HG03066 (cell line): Measurements from ENCODE around the gene EFCAB6.

Experiments
- ATAC-seq: cut with Tn5 transposase; IDR thresholded peaks from one replicate; pipeline ENCODE4 v1.9.1; 2021; ENCODE audit warnings: low read depth; ENCODE audit not compliant: unreplicated experiment

EFCAB6 gene

GRCh38 chr22:43555561-43556515, 256.3 kb downstream of the EFCAB6 start:
- no peak for ATAC-seq

- ATAC-seq, result no peak
Observed at GRCh38 chr22:43554694-43555365, 257.3 kb downstream of the EFCAB6 start.

DNA sequence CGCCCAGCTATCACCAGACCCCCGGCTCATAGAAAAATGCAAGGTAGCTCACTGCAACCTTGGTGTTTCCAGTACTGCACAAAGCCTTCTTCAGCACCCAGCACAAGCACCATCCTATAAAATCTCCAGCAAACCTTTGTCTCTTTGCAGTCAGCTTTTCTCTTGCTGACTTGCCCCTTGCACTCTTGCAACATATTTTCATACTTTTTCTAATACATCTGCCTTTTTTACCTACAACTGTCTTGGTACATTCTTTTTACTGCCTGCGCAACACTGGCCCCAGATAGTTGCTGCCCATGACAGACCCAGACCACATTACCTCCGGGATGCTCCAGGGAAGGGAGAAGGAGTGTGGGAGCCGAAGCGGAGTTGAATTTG, 257.9 kb downstream of the EFCAB6 start:
- ATAC-seq, result no peak

- no peak for ATAC-seq
Observed at GRCh38 chr22:43553451-43554258, 258.4 kb downstream of the EFCAB6 start.

GRCh38 chr22:43550672-43551071, 261.4 kb downstream of the EFCAB6 start:
- ATAC-seq, result no peak

GRCh38 chr22:43550024-43550620, 262.0 kb downstream of the EFCAB6 start:
- no peak for ATAC-seq

- ATAC-seq, result no peak
Observed at GRCh38 chr22:43546186-43546585, 265.9 kb downstream of the EFCAB6 start.

GRCh38 chr22:43544289-43544673, 267.8 kb downstream of the EFCAB6 start:
- no peak for ATAC-seq

GRCh38 chr22:43543522-43544288, 268.4 kb downstream of the EFCAB6 start:
- no peak for ATAC-seq

- no peak for ATAC-seq
Observed at GRCh38 chr22:43542681-43543521, 269.2 kb downstream of the EFCAB6 start.

GRCh38 chr22:43541462-43542407, 270.4 kb downstream of the EFCAB6 start:
- ATAC-seq, result no peak

DNA sequence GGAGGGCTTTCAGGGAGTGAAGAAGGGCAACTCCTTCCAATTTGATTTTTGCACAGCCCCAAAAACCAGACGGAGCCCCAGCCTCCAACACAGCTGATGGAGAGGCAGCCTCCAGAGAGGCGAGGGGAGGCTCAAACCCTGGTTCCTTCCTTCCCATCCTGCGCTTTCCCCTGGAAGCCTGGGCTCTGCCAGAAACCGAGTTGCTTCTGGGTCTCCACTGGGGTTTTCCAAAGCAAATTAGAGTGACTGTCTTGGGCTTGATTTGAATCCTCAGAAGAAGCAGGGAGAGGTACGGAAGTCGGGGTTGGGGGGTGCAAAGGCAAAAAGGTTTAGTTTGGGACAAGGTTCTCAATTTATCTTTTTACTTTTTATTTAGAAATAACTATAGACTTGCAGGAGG, 271.1 kb downstream of the EFCAB6 start:
- no peak for ATAC-seq

DNA sequence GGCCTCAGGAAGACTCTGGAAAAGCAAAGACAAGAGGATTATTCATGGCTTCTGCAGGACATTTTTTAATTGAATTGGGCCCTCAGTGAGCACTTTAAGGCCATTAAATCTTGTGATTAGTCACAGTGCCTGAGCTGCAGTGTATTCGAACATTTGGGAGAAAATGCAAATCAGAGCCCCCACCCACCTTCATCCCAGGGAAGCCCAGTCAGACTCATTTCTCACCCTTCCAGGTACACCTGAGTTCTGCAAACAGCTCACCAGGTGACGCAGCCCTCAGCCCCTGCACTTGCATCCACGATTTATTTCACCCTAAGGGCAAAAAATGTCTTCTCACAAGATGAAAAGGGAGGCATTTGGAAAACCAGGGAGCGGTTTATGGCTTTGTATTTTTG, 271.6 kb downstream of the EFCAB6 start:
- ATAC-seq, result no peak

DNA sequence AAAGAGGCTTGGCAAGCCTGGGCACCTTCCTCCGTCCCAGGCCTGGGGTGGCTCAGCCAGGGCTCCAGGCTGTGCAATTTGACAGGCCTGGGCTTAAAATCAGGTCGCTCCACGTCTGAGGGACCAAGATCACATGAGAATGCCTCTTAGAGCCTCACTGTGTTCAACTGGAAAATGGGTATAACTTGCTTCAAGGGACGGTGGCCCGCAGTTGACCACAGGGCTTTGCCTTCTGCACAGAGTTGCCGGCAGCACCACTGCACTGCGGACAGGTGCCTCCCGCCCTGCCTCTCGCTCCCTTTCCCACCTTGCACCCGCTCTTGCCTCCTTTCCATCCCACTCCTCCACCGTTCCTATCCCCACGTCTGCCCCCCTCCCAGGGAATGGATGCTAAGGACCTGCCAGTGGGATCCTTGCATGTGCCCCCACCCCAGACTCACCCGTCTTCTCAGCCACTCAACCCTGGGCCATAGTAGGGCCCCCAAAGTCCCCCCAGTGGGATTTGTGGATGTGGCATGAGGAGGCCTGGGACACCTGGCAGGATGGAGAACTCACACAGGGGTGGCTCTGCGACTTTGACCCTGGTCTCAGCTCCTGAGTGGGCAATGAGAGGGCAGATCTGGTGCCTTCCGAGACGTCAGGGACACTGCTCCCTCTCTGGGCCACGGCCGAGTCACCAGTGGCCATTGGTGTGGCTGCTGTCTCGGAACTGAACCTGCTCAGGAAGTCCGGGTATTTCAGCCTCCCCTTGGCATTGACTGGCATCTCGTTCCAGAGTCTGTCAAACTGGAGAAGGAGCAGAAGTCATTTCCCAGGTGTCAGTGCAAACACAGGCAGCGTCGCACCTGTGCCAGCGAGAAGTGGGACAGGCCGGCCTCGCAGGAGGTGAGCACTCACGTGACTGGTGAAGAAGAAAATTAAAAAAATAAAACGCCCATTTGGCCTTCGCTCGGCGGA, 272.3 kb downstream of the EFCAB6 start:
- ATAC-seq, result no peak

- ATAC-seq, result no peak
Observed at GRCh38 chr22:43537019-43537585, 275.0 kb downstream of the EFCAB6 start.

DNA sequence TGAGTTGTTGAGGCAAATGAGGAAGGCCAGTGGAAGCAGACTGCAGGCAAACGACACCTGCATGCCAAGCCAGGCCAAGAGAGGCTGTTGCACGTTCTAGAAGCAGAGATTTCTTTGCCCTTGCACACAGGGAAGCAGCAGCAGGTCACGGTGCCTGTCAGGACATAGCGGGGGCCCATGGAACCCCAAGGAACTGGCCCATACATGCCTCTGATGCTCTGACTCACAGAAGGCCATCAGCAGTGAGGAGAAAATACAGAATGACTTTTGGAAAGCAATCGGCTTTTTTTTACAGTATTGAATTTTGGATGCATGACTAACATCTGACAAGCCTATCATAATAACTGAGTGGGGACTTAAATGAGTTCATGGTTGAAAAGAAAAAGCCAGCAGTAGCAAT, 276.4 kb downstream of the EFCAB6 start:
- ATAC-seq, result no peak

DNA sequence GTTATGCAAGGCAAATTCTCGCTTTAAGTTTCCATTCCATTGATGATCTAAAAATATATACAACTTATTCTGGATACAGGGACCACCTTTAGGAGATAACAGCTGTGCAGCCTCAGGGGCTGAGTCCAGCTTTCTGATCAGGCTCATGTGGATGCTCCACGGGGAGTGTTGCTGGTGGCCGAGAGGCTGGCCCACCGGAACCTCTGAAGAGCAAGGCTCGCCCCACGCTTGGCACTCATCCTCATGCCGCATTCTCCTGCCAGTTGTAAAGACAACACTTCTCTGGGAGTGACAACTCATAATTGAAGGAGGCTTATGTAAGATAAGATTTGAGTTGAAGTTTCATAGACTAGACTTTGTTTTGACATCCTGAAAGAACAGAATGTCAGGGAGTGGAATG, 276.8 kb downstream of the EFCAB6 start:
- no peak for ATAC-seq
